ENCODE results near the gene DCC. TPM values are rescaled to one million over a fixed set of nuclear protein-coding genes. Genes with fewer than 3 reads are reported as not detected.
A peak's percentile ranks its signal among the peaks of the same experiment; 100 is the strongest.

The DCC gene
- polyA plus RNA-seq, 1 of the 3 experiments (the other 2 are of a cell fraction) = 0.20 TPM

DNA sequence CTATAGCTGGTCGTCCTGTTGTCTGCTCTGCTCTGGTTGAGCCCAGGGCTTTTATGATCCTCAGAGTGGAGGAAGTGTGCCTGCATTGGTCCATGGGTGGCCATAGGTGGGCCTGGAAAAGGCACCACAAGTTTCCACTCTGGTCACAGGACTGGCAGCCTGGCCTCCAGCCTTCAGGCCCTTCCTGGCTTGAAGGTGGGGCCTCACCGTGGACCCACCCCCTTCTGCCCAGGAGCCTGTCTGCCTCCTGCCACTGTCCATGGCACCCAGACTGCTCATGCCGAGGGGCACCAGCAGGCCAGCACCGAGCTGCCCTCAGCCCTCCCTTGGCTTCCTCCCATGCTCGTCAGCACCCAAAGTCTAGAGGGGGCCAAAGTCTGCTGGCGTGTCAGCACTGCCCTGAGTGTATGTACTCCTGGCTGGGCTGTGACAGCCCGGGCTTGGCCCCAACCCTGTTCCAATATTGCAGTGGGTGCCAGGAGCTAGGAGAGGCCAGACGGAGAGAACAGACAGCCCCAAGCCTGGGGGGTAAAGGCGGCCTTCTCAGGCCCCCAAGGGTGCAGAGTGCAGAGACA is 529.4 kb downstream of the DCC start:
- DNase-seq = peak; percentile 2
- WGBS (ENCODE audit: low lambda C conversion rate) = 50% methylated on average over 6 of the region's 9 CpGs
- Histone ChIP-seq H3F3A (replicated peaks; ENCODE audit: insufficient read depth) (no peaks in the 10 kb centered on the region), H3K79me2 (ENCODE audit: insufficient read depth) (no peaks in the 10 kb centered on the region), H3K4me3 (ENCODE audit: low read depth in 2 of 2, low read length in 1 of 2) (no peak overlapping the region), H3K27ac (ENCODE audit: low read depth in 2 of 2, low read length in 1 of 2) (no peak overlapping the region), H3K4me2 (no peak overlapping the region), H3K27me3 (ENCODE audit: insufficient read depth) (no peaks in the 10 kb centered on the region), H3K9me3 (no peaks in the 10 kb centered on the region), H3K9ac (no peak overlapping the region), H3K36me3 (replicated peaks in 1 of 2; ENCODE audit: control insufficient read depth in 1 of 2, insufficient read depth in 2 of 2, low read length in 1 of 2) (no peaks in the 10 kb centered on the region), H3K4me1 (ENCODE audit: control insufficient read depth in 1 of 2, insufficient read depth in 2 of 2, low read depth in 1 of 2, low read length in 1 of 2) (no peaks in the 10 kb centered on the region), H3K9me2 (no peaks in the 10 kb centered on the region), H2AFZ (ENCODE audit: low read depth) (no peak overlapping the region), H4K20me1 (ENCODE audit: insufficient read depth) (no peaks in the 10 kb centered on the region)
- ChIA-PET CTCF (interaction anchor here (0.5 to 1.4 kb wide), 4 partner anchors 511 to 1238 kb away, joined by 3 read pairs; no protein-coding TSS in a partner anchor), POLR2A (no interaction called here)
- TF ChIP-seq FOXJ3 (CRISPR knock-in tag; IDR thresholded peaks at IDR 0.05) (no peak), REST (IDR thresholded peaks at IDR 0.05; ENCODE audit: low read depth, low read length) (no peak), RXRA (IDR thresholded peaks at IDR 0.05; ENCODE audit: borderline replicate concordance, low read depth) (no peak), RFX5 (IDR thresholded peaks at IDR 0.05; ENCODE audit: low read length) (no peak), JUND (IDR thresholded peaks at IDR 0.05) (no peak), FOSL2 (IDR thresholded peaks at IDR 0.05; ENCODE audit: borderline replicate concordance, low read depth) (no peak), ZBTB33 (IDR thresholded peaks at IDR 0.05; ENCODE audit: borderline replicate concordance, low read depth) (no peak), EP300 (IDR thresholded peaks at IDR 0.05; ENCODE audit: borderline replicate concordance in 1 of 2, low read depth in 1 of 2, low read length in 1 of 2) (no peak), EZH2phosphoT487 (IDR thresholded peaks at IDR 0.05; ENCODE audit: borderline replicate concordance, low read depth) (no peak), NFIC (IDR thresholded peaks at IDR 0.05; ENCODE audit: borderline replicate concordance) (no peak), TCF12 (IDR thresholded peaks at IDR 0.05) (no peak), USF2 (IDR thresholded peaks at IDR 0.05; ENCODE audit: borderline replicate concordance, low read depth, low read length) (no peak)
- TF ChIP-seq, protein P1, sequence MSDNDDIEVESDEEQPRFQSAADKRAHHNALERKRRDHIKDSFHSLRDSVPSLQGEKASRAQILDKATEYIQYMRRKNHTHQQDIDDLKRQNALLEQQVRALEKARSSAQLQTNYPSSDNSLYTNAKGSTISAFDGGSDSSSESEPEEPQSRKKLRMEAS (IDR thresholded peaks at IDR 0.05; ENCODE audit: low read depth) = no peak
